Measurements from ENCODE around the gene IFT43.

Gene IFT43

GRCh38 chr14:76086636-76087035, 101.1 kb downstream of the IFT43 start:
- no peak for TF ChIP-seq FOXP2 (optimal IDR thresholded peaks at IDR 0.05; ENCODE audit: borderline replicate concordance, extremely low read depth, extremely low read length, insufficient read depth)
- TF ChIP-seq TAF1 (IDR thresholded peaks at IDR 0.05; ENCODE audit: borderline replicate concordance, insufficient read depth, low read length), result no peak
- no peak for TF ChIP-seq REST (IDR thresholded peaks at IDR 0.05; ENCODE audit: insufficient read depth in 1 of 2, low read depth in 2 of 2, low read length in 2 of 2)
- TF ChIP-seq SIN3A (IDR thresholded peaks at IDR 0.05; ENCODE audit: borderline replicate concordance, insufficient read depth, low read length), result no peak
- no peak for TF ChIP-seq POLR2AphosphoS5 (IDR thresholded peaks at IDR 0.05; ENCODE audit: low read depth, low read length)

- TF ChIP-seq FOXP2 (optimal IDR thresholded peaks at IDR 0.05; ENCODE audit: borderline replicate concordance, extremely low read depth, extremely low read length, insufficient read depth), result no peak
- no peak for TF ChIP-seq TAF1 (IDR thresholded peaks at IDR 0.05; ENCODE audit: borderline replicate concordance, insufficient read depth, low read length)
- no peak for TF ChIP-seq POLR2AphosphoS5 (IDR thresholded peaks at IDR 0.05; ENCODE audit: low read depth, low read length)
Measured at GRCh38 chr14:76088326-76088725, 102.8 kb downstream of the IFT43 start.

- TF ChIP-seq TAF1 (IDR thresholded peaks at IDR 0.05; ENCODE audit: borderline replicate concordance, insufficient read depth, low read length) (no peak), SIN3A (IDR thresholded peaks at IDR 0.05; ENCODE audit: borderline replicate concordance, insufficient read depth, low read length) (no peak)
Measured at GRCh38 chr14:76088771-76089571, 103.4 kb downstream of the IFT43 start.

- TF ChIP-seq POLR2AphosphoS5 (IDR thresholded peaks at IDR 0.05; ENCODE audit: low read depth, low read length), result no peak
- no peak for TF ChIP-seq TAF1 (IDR thresholded peaks at IDR 0.05; ENCODE audit: borderline replicate concordance, insufficient read depth, low read length)
- no peak for TF ChIP-seq SIN3A (IDR thresholded peaks at IDR 0.05; ENCODE audit: borderline replicate concordance, insufficient read depth, low read length)
- no peak for TF ChIP-seq REST (IDR thresholded peaks at IDR 0.05; ENCODE audit: insufficient read depth in 1 of 2, low read depth in 2 of 2, low read length in 2 of 2)
- TF ChIP-seq FOXP2 (optimal IDR thresholded peaks at IDR 0.05; ENCODE audit: borderline replicate concordance, extremely low read depth, extremely low read length, insufficient read depth), result no peak
Measured at GRCh38 chr14:76089575-76089974, 104.0 kb downstream of the IFT43 start.

- TF ChIP-seq FOXP2 (optimal IDR thresholded peaks at IDR 0.05; ENCODE audit: borderline replicate concordance, extremely low read depth, extremely low read length, insufficient read depth), result no peak
Measured at GRCh38 chr14:76090616-76091391, 105.2 kb downstream of the IFT43 start.

- TF ChIP-seq REST (IDR thresholded peaks at IDR 0.05; ENCODE audit: insufficient read depth in 1 of 2, low read depth in 2 of 2, low read length in 2 of 2) (no peak), TAF1 (IDR thresholded peaks at IDR 0.05; ENCODE audit: borderline replicate concordance, insufficient read depth, low read length) (no peak), FOXP2 (optimal IDR thresholded peaks at IDR 0.05; ENCODE audit: borderline replicate concordance, extremely low read depth, extremely low read length, insufficient read depth) (no peak), SIN3A (IDR thresholded peaks at IDR 0.05; ENCODE audit: borderline replicate concordance, insufficient read depth, low read length) (no peak), POLR2AphosphoS5 (IDR thresholded peaks at IDR 0.05; ENCODE audit: low read depth, low read length) (no peak)
Measured at GRCh38 chr14:76093077-76093476, 107.5 kb downstream of the IFT43 start.

Data from PFSK-1 (cell line).